Hepatocyte (in vitro differentiated cells): ENCODE results near the gene PTPDC1. TPM values are rescaled to one million over a fixed set of nuclear protein-coding genes. Genes with fewer than 3 reads are reported as not detected.
"Not testable (repeated sequence)": the region's sequence is repeated elsewhere in the genome, so short reads cannot be mapped to it uniquely, and the experiment has no call there.

Experiments used
- DNase-seq: peaks from one replicate; pipeline ENCODE4 v3.0.0-alpha.2; 2016; ENCODE audit warnings: low spot score
- H2AFZ ChIP-seq: fragments of 200-600 bp; sonication (generic); 2 replicates; pipeline ENCODE4 v1.6.0; 2016; ENCODE audit warnings: antibody characterized with exemption, mild to moderate bottlenecking
- H3K27ac ChIP-seq: fragments of 200-600 bp; sonication (generic); 2 replicates; pipeline ENCODE4 v1.5.1; 2016; ENCODE audit warnings: mild to moderate bottlenecking
- H3K27me3 ChIP-seq: fragments of 200-600 bp; sonication (generic); 2 replicates; pipeline ENCODE4 v1.6.1; 2016
- H3K36me3 ChIP-seq: fragments of 200-600 bp; sonication (generic); replicated peaks from 2 replicates; pipeline ENCODE4 v1.5.1; 2016; ENCODE audit warnings: low read depth; ENCODE audit not compliant: insufficient read depth
- H3K4me1 ChIP-seq: fragments of 200-600 bp; sonication (generic); 2 replicates; pipeline ENCODE4 v1.5.1; 2016; ENCODE audit warnings: mild to moderate bottlenecking, moderate library complexity; ENCODE audit not compliant: insufficient read depth
- H3K4me2 ChIP-seq: fragments of 200-600 bp; sonication (generic); 2 replicates; pipeline ENCODE4 v1.6.0; 2016
- H3K4me3 ChIP-seq: fragments of 200-600 bp; sonication (generic); 2 replicates; pipeline ENCODE4 v1.5.1; 2016; ENCODE audit warnings: mild to moderate bottlenecking
- H3K79me2 ChIP-seq: fragments of 200-600 bp; sonication (generic); 2 replicates; pipeline ENCODE4 v1.6.0; 2017; ENCODE audit warnings: mild to moderate bottlenecking
- H3K9me2 ChIP-seq: fragments of 200-600 bp; sonication (generic); replicated peaks from 2 replicates; pipeline ENCODE4 v1.6.0; 2017; ENCODE audit warnings: mild to moderate bottlenecking; ENCODE audit not compliant: insufficient read depth
- H3K9me3 ChIP-seq: fragments of 200-600 bp; sonication (generic); 2 replicates; pipeline ENCODE4 v1.5.1; 2016; ENCODE audit warnings: low read depth, mild to moderate bottlenecking
- H4K20me1 ChIP-seq: fragments of 200-600 bp; sonication (generic); 2 replicates; pipeline ENCODE4 v1.6.0; 2016; ENCODE audit warnings: mild to moderate bottlenecking; ENCODE audit not compliant: insufficient read depth, poor library complexity, severe bottlenecking
- CTCF ChIP-seq: fragments of 200-600 bp; sonication (generic); IDR thresholded peaks from 2 replicates; pipeline ENCODE4 v1.5.1; 2016; ENCODE audit warnings: antibody characterized with exemption, mild to moderate bottlenecking; ENCODE audit not compliant: poor library complexity
- EZH2 ChIP-seq: fragments of 200-600 bp; sonication (generic); IDR thresholded peaks from 2 replicates; pipeline ENCODE4 v1.6.1; 2016; ENCODE audit warnings: antibody characterized with exemption, mild to moderate bottlenecking, borderline replicate concordance
- EZH2phosphoT487 ChIP-seq: fragments of 200-600 bp; sonication (generic); IDR thresholded peaks from one replicate; pipeline ENCODE4 v1.6.1; 2018; ENCODE audit warnings: antibody characterized with exemption, mild to moderate bottlenecking, low read depth, moderate library complexity; ENCODE audit not compliant: unreplicated experiment, severe bottlenecking
- WGBS: methylation state at CpG from one replicate; pipeline ENCODE4 v1.1.6; 2016; ENCODE audit warnings: low lambda C conversion rate; ENCODE audit errors: missing lambda C conversion rate; 5-methylcytosine and 5-hydroxymethylcytosine counted together
- polyA plus RNA-seq: library from polyadenylated mRNA; unstranded; fragments of >200 nt; fragmentation: Nextera tagmentation; extraction: Ambion mirVana; gene quantifications from 2 replicates; pipeline ENCODE4 v1.2.1, GENCODE V29; 2016
- total RNA-seq: library from RNA; depleted of rRNA; stranded (reverse); fragments of >200 nt; gene quantifications from 2 replicates; pipeline ENCODE4 v1.2.3, GENCODE V29; 2014

Gene PTPDC1
- total and polyA plus RNA-seq, 2 experiments from 2014 or later = 2.4 to 7.5 TPM

- Histone ChIP-seq H2AFZ (no peak overlapping the region), H3K27ac (no peak overlapping the region), H3K27me3 (no peaks in the 10 kb centered on the region), H4K20me1 (no peaks in the 10 kb centered on the region), H3K9me3 (no peaks in the 10 kb centered on the region), H3K79me2 (no peaks in the 10 kb centered on the region), H3K4me2 (no peak overlapping the region), H3K4me3 (no peak overlapping the region), H3K9me2 (no peaks in the 10 kb centered on the region), H3K4me1 (no peaks in the 10 kb centered on the region), H3K36me3 (no peaks in the 10 kb centered on the region)
- 80% methylated on average over 3 of the region's 3 CpGs for WGBS
- no peak for TF ChIP-seq CTCF
- TF ChIP-seq EZH2phosphoT487 = no peak
- no peak for TF ChIP-seq EZH2
- no peak for DNase-seq
Observed at GRCh38 chr9:94086486-94087345, 2.5 kb downstream of the PTPDC1 start.

DNA sequence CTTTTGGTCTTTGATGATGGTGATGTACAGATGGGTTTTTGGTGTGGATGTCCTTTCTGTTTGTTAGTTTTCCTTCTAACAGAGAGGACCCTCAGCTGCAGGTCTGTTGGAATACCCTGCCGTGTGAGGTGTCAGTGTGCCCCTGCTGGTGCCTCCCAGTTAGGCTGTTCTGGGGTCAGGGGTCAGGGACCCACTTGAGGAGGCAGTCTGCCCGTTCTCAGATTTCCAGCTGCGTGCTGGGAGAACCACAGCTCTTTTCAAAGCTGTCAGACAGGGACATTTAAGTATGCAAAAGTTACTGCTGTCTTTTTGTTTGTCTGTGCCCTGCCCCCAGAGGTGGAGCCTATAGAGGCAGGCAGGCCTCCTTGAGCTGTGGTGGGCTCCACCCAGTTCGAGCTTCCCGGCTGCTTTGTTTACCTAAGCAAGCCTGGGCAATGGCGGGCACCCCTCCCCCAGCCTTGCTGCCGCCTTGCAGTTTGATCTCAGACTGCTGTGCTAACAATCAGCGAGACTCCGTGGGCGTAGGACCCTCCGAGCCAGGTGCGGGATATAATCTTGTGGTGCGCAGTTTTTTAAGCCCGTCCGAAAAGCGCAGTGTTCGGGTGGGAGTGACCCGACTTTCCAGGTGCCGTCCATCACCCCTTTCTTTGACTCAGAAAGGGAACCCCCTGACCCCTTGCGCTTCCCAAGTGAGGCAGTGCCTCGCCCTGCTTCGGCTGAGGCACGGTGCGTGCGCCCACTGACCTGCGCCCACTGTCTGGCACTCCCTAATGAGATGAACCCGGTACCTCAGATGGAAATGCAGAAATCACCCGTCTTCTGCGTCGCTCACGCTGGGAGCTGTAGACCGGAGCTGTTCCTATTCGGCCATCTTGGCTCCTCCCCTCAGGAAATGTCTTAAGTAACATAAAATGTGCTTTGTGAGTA lies 10.2 kb downstream of the PTPDC1 start:
- peak overlapping the region; percentile 44 for H3K4me2 ChIP-seq
- H3K79me2 ChIP-seq, H3K4me3 ChIP-seq, H3K27ac ChIP-seq, H3K9me3 ChIP-seq, H3K36me3 ChIP-seq, H4K20me1 ChIP-seq, H3K4me1 ChIP-seq, H3K9me2 ChIP-seq, H2AFZ ChIP-seq, DNase-seq, H3K27me3 ChIP-seq: not testable (repeated sequence)
- WGBS = 72% methylated on average over 33 of the region's 33 CpGs

DNA sequence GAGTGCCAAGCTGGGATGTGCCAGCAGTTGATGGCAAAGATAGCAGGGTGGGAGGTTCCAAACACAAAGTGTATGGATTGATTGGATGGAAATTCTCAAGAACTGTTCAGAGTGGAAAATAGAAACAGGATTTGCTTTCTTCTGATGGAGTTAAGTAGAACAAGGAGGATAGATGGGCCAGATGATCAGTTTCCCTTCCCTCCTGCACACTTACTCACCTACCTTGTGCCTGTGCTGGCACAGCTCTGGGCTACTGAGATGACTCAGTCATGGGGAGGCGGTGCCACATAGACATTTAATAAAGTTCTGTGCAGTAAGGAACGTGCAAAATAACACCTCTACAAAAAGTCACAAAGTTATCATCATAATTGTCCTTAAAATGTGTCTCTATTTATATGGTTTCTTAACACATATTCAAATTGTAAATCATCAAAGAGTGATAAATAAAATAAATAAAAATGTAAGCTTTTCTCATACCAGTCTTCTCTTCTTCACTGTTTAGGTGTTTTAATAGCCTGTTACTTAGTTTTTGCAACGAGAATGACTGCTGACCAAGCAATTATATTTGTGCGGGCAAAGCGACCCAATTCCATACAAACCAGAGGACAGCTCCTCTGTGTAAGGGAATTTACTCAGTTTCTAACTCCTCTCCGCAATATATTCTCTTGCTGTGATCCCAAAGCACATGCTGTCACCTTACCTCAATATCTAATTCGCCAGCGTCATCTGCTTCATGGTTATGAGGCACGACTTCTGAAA lies 12.7 kb downstream of the PTPDC1 start:
- TF ChIP-seq EZH2phosphoT487 = no peak
- H3K79me2 ChIP-seq = no peaks in the 10 kb centered on the region
- H3K27me3 ChIP-seq = no peaks in the 10 kb centered on the region
- WGBS = 96% methylated on average over 9 of the region's 9 CpGs
- H3K27ac ChIP-seq = no peak overlapping the region
- H3K4me1 ChIP-seq = no peaks in the 10 kb centered on the region
- no peak for DNase-seq
- H3K4me3 ChIP-seq = no peak overlapping the region
- H3K36me3 ChIP-seq = no peaks in the 10 kb centered on the region
- no peaks in the 10 kb centered on the region for H3K9me2 ChIP-seq
- H2AFZ ChIP-seq = no peak overlapping the region
- no peak overlapping the region for H3K4me2 ChIP-seq
- H4K20me1 ChIP-seq = no peaks in the 10 kb centered on the region
- no peaks in the 10 kb centered on the region for H3K9me3 ChIP-seq

DNA sequence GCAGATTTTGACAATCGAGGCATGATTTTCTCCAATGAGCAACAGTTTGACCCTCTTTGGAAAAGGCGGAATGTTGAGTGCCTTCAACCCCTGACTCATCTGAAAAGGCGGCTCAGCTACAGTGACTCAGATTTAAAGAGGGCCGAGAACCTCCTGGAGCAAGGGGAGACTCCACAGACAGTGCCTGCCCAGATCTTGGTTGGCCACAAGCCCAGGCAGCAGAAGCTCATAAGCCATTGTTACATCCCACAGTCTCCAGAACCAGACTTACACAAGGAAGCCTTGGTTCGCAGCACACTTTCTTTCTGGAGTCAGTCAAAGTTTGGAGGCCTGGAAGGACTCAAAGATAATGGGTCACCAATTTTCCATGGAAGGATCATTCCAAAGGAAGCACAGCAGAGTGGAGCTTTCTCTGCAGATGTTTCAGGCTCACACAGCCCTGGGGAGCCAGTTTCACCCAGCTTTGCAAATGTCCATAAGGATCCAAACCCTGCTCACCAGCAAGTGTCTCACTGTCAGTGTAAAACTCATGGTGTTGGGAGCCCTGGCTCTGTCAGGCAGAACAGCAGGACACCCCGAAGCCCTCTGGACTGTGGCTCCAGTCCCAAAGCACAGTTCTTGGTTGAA lies 13.6 kb downstream of the PTPDC1 start:
- 90% methylated on average over 6 of the region's 6 CpGs for WGBS
- no peaks in the 10 kb centered on the region for H3K9me2 ChIP-seq

More for the DNA sequence above, 13.6 kb downstream of the PTPDC1 start:
- Histone ChIP-seq H3K27me3 (no peaks in the 10 kb centered on the region), H4K20me1 (no peaks in the 10 kb centered on the region), H3K4me3 (no peak overlapping the region), H3K4me1 (no peaks in the 10 kb centered on the region), H3K4me2 (no peak overlapping the region), H3K36me3 (no peaks in the 10 kb centered on the region), H3K27ac (no peak overlapping the region), H2AFZ (no peak overlapping the region), H3K9me3 (no peaks in the 10 kb centered on the region), H3K79me2 (no peaks in the 10 kb centered on the region)
- DNase-seq = peak; percentile 56
- TF ChIP-seq CTCF (no peak), EZH2 (no peak), EZH2phosphoT487 (no peak)
